Measurements from ENCODE around the gene FNIP2. TPM values are rescaled to one million over a fixed set of nuclear protein-coding genes. Genes with fewer than 3 reads are reported as not detected.

Gene FNIP2
- polyA plus RNA-seq, 1 of the 3 experiments (the other 2 are of a cell fraction), result 0.97 TPM

DNA sequence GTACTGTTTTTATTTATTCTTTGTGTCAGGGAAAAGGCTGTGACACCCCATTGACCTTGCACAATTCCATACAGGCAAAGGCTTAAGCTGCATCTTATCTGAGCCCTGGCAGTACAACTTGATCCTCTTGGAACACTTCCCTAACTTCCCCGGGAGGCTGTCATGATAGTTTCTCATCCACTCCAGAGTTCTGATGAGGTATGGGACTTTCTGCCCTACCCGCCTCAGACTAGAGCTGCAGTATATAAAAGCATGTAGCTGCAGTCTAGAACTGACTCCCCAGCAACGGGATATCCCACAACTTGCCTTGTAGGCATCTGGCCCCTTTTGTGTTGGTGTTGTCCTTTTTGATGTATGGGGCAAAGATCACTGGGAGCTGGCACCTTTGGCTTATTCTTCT, 72.7 kb downstream of the FNIP2 start:
- Histone ChIP-seq H3F3A (replicated peaks; ENCODE audit: insufficient read depth) (no peaks in the 10 kb centered on the region), H3K27me3 (ENCODE audit: insufficient read depth) (no peaks in the 10 kb centered on the region), H2AFZ (ENCODE audit: low read depth) (no peak overlapping the region), H3K27ac (ENCODE audit: low read depth in 2 of 2, low read length in 1 of 2) (no peak overlapping the region), H3K4me2 (no peak overlapping the region), H3K9me3 (no peaks in the 10 kb centered on the region), H3K4me1 (ENCODE audit: control insufficient read depth in 1 of 2, insufficient read depth in 2 of 2, low read depth in 1 of 2, low read length in 1 of 2) (no peaks in the 10 kb centered on the region), H3K9ac (no peak overlapping the region), H3K4me3 (ENCODE audit: low read depth in 2 of 2, low read length in 1 of 2) (no peak overlapping the region), H3K79me2 (ENCODE audit: insufficient read depth) (no peaks in the 10 kb centered on the region), H4K20me1 (ENCODE audit: insufficient read depth) (no peaks in the 10 kb centered on the region), H3K36me3 (replicated peaks in 1 of 2; ENCODE audit: control insufficient read depth in 1 of 2, insufficient read depth in 2 of 2, low read length in 1 of 2) (peaks cover 5 to 10% of the 10 kb centered on the region in 2 experiments), H3K9me2 (no peaks in the 10 kb centered on the region)
- TF ChIP-seq EZH2phosphoT487 (IDR thresholded peaks at IDR 0.05; ENCODE audit: borderline replicate concordance, low read depth) (no peak), TEAD4 (IDR thresholded peaks at IDR 0.05; ENCODE audit: borderline replicate concordance, insufficient read depth) (no peak), MAX (IDR thresholded peaks at IDR 0.05; ENCODE audit: low read depth) (no peak), ZBTB33 (IDR thresholded peaks at IDR 0.05; ENCODE audit: borderline replicate concordance, low read depth) (no peak), RAD21 (IDR thresholded peaks at IDR 0.05; ENCODE audit: low read length) (no peak), SMC3 (IDR thresholded peaks at IDR 0.05; ENCODE audit: low read depth, low read length) (no peak), NFIC (IDR thresholded peaks at IDR 0.05; ENCODE audit: borderline replicate concordance) (no peak), SIN3A (IDR thresholded peaks at IDR 0.05; ENCODE audit: borderline replicate concordance, low read depth, low read length) (no peak), RXRA (IDR thresholded peaks at IDR 0.05; ENCODE audit: borderline replicate concordance, low read depth) (no peak), NRF1 (IDR thresholded peaks at IDR 0.05; ENCODE audit: low read depth, low read length) (no peak), POLR2AphosphoS5 (IDR thresholded peaks at IDR 0.05; ENCODE audit: low read depth, low read length) (no peak), YY1 (IDR thresholded peaks at IDR 0.05; ENCODE audit: low read depth) (no peak), IRF3 (IDR thresholded peaks at IDR 0.05; ENCODE audit: low read depth, low read length) (no peak), FOXM1 (IDR thresholded peaks at IDR 0.05; ENCODE audit: low read depth) (no peak), GABPA (IDR thresholded peaks at IDR 0.05; ENCODE audit: low read depth) (no peak), MEF2A (IDR thresholded peaks at IDR 0.05; ENCODE audit: borderline replicate concordance, low read depth) (no peak), RFX5 (IDR thresholded peaks at IDR 0.05; ENCODE audit: low read length) (no peak), MXI1 (IDR thresholded peaks at IDR 0.05; ENCODE audit: low read depth, low read length) (no peak)
- TF ChIP-seq, protein P1, sequence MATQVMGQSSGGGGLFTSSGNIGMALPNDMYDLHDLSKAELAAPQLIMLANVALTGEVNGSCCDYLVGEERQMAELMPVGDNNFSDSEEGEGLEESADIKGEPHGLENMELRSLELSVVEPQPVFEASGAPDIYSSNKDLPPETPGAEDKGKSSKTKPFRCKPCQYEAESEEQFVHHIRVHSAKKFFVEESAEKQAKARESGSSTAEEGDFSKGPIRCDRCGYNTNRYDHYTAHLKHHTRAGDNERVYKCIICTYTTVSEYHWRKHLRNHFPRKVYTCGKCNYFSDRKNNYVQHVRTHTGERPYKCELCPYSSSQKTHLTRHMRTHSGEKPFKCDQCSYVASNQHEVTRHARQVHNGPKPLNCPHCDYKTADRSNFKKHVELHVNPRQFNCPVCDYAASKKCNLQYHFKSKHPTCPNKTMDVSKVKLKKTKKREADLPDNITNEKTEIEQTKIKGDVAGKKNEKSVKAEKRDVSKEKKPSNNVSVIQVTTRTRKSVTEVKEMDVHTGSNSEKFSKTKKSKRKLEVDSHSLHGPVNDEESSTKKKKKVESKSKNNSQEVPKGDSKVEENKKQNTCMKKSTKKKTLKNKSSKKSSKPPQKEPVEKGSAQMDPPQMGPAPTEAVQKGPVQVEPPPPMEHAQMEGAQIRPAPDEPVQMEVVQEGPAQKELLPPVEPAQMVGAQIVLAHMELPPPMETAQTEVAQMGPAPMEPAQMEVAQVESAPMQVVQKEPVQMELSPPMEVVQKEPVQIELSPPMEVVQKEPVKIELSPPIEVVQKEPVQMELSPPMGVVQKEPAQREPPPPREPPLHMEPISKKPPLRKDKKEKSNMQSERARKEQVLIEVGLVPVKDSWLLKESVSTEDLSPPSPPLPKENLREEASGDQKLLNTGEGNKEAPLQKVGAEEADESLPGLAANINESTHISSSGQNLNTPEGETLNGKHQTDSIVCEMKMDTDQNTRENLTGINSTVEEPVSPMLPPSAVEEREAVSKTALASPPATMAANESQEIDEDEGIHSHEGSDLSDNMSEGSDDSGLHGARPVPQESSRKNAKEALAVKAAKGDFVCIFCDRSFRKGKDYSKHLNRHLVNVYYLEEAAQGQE (IDR thresholded peaks at IDR 0.05; ENCODE audit: low read depth, low read length), result no peak
- TF ChIP-seq, protein P2, sequence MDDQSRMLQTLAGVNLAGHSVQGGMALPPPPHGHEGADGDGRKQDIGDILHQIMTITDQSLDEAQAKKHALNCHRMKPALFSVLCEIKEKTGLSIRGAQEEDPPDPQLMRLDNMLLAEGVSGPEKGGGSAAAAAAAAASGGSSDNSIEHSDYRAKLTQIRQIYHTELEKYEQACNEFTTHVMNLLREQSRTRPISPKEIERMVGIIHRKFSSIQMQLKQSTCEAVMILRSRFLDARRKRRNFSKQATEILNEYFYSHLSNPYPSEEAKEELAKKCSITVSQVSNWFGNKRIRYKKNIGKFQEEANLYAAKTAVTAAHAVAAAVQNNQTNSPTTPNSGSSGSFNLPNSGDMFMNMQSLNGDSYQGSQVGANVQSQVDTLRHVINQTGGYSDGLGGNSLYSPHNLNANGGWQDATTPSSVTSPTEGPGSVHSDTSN (IDR thresholded peaks at IDR 0.05), result no peak
- 96% methylated on average over 2 of the region's 3 CpGs for WGBS (ENCODE audit: low lambda C conversion rate)
- ChIA-PET CTCF (interaction anchor here (0.6 to 2.7 kb wide), 3 partner anchors 10 to 22 kb away, joined by 3 to 14 read pairs (median 3); no protein-coding TSS in a partner anchor), POLR2A (no interaction called here)
- no peak for DNase-seq

All from SK-N-SH (cell line).